ENCODE results near the gene TTC7B.
"Not testable (repeated sequence)": the region's sequence is repeated elsewhere in the genome, so short reads cannot be mapped to it uniquely, and the experiment has no call there.

The TTC7B gene

GRCh38 chr14:90815822-90816662 is at the start of gene TTC7B:
Gene TTC7B, minus strand, starts transcription at chr14:90816430. Its CDS starts 135 bp downstream, at chr14:90816295.
- DNase-seq (ENCODE audit: low read depth): peak; percentile 50

- no peak for DNase-seq (ENCODE audit: low read depth)
Measured at GRCh38 chr14:90864741-90865140, 48.5 kb upstream of the TTC7B start.

- no peak for DNase-seq (ENCODE audit: low read depth)
Measured at GRCh38 chr14:90858511-90858910, 42.3 kb upstream of the TTC7B start.

GRCh38 chr14:90857866-90858265 is 41.6 kb upstream of the TTC7B start:
- no peak for DNase-seq (ENCODE audit: low read depth)

GRCh38 chr14:90856115-90856514 is 39.9 kb upstream of the TTC7B start:
- DNase-seq (ENCODE audit: low read depth): not testable (repeated sequence)

GRCh38 chr14:90853116-90853515 is 36.9 kb upstream of the TTC7B start:
- DNase-seq (ENCODE audit: low read depth): no peak

GRCh38 chr14:90851327-90852036 is 35.3 kb upstream of the TTC7B start:
- DNase-seq (ENCODE audit: low read depth): no peak

GRCh38 chr14:90850487-90850886 is 34.3 kb upstream of the TTC7B start:
- peak; percentile 62 for DNase-seq (ENCODE audit: low read depth)

GRCh38 chr14:90849787-90850444 is 33.7 kb upstream of the TTC7B start:
- DNase-seq (ENCODE audit: low read depth): no peak

- DNase-seq (ENCODE audit: low read depth): no peak
Measured at GRCh38 chr14:90848944-90849731, 32.9 kb upstream of the TTC7B start.

- peak; percentile 61 for DNase-seq (ENCODE audit: low read depth)
Measured at GRCh38 chr14:90846511-90846910, 30.3 kb upstream of the TTC7B start.

GRCh38 chr14:90844321-90844720 is 28.1 kb upstream of the TTC7B start:
- DNase-seq (ENCODE audit: low read depth): no peak

- DNase-seq (ENCODE audit: low read depth): no peak
Measured at GRCh38 chr14:90842726-90843125, 26.5 kb upstream of the TTC7B start.

- DNase-seq (ENCODE audit: low read depth): not testable (repeated sequence)
Measured at GRCh38 chr14:90840667-90841066, 24.4 kb upstream of the TTC7B start.

- DNase-seq (ENCODE audit: low read depth): no peak
Measured at GRCh38 chr14:90839889-90840266, 23.6 kb upstream of the TTC7B start.

GRCh38 chr14:90839024-90839888 is 23.0 kb upstream of the TTC7B start:
- peak; percentile 68 for DNase-seq (ENCODE audit: low read depth)

GRCh38 chr14:90838531-90838930 is 22.3 kb upstream of the TTC7B start:
- DNase-seq (ENCODE audit: low read depth): not testable (repeated sequence)

GRCh38 chr14:90837355-90837754 is 21.1 kb upstream of the TTC7B start:
- DNase-seq (ENCODE audit: low read depth): no peak

- DNase-seq (ENCODE audit: low read depth): no peak
Measured at GRCh38 chr14:90836692-90837063, 20.4 kb upstream of the TTC7B start.

- no peak for DNase-seq (ENCODE audit: low read depth)
Measured at GRCh38 chr14:90831821-90832220, 15.6 kb upstream of the TTC7B start.

Data from EH (cell line).